Epithelial cell of esophagus (primary cell): ENCODE data around the gene PEX5.

Experiments used
- DNase-seq: peaks from one replicate; pipeline ENCODE4 v3.0.0; 2010; ENCODE audit warnings: low read depth
- H3K4me3 ChIP-seq: 2 replicates; pipeline ENCODE4 v1.5.1; 2011; ENCODE audit warnings: mild to moderate bottlenecking, low read length, control low read depth
- CTCF ChIP-seq: IDR thresholded peaks from 2 replicates; pipeline ENCODE4 v1.5.1; 2011; ENCODE audit warnings: low read depth, mild to moderate bottlenecking, low read length, control low read depth, inconsistent platforms; ENCODE audit not compliant: insufficient read depth; ENCODE audit errors: missing control alignments

Gene PEX5

GRCh38 chr12:7197841-7198240 is 8.4 kb downstream of the PEX5 start:
- H3K4me3 ChIP-seq = no peak overlapping the region
- no peak for DNase-seq
- TF ChIP-seq CTCF = no peak

GRCh38 chr12:7203109-7203508 is 13.6 kb downstream of the PEX5 start:
- no peak for TF ChIP-seq CTCF
- H3K4me3 ChIP-seq = no peak overlapping the region
- no peak for DNase-seq

GRCh38 chr12:7205091-7205490 is 15.6 kb downstream of the PEX5 start:
- DNase-seq = no peak
- no peak overlapping the region for H3K4me3 ChIP-seq
- TF ChIP-seq CTCF = no peak

GRCh38 chr12:7206691-7207090 is 17.2 kb downstream of the PEX5 start:
- no peak overlapping the region for H3K4me3 ChIP-seq
- no peak for DNase-seq
- TF ChIP-seq CTCF = no peak

- no peak for DNase-seq
- no peak for TF ChIP-seq CTCF
- H3K4me3 ChIP-seq = no peak overlapping the region
Observed at GRCh38 chr12:7207866-7208625, 18.6 kb downstream of the PEX5 start.

- DNase-seq = no peak
- no peak for TF ChIP-seq CTCF
- H3K4me3 ChIP-seq = no peak overlapping the region
Observed at GRCh38 chr12:7209958-7210357, 20.5 kb downstream of the PEX5 start.

GRCh38 chr12:7210642-7211151 is 21.2 kb downstream of the PEX5 start:
- DNase-seq = no peak
- no peak overlapping the region for H3K4me3 ChIP-seq
- no peak for TF ChIP-seq CTCF
